Tibial artery (tissue), 4 donors: ENCODE results near the gene ANKRD40.
"Not testable (repeated sequence)": the region's sequence is repeated elsewhere in the genome, so short reads cannot be mapped to it uniquely, and the experiment has no call there.

Experiments
- DNase-seq, 2 donors: peaks; one replicate each; pipeline ENCODE4 v3.0.0-alpha.2; 2019
- H3K27ac ChIP-seq, 2 donors: fragments of 200-600 bp; sonication (generic) in 1 of 2; 1 replicate in 1 of 2; 2 replicates in 1 of 2; pipeline ENCODE4 v1.5.1; 2018 to 2019; ENCODE audit warnings: mild to moderate bottlenecking in 1 of 2
- H3K27me3 ChIP-seq, 2 donors: fragments of 200-600 bp; sonication (generic) in 1 of 2; one replicate each; pipeline versions ENCODE4 v1.5.1 to v1.6.0; 2016 to 2019
- H3K36me3 ChIP-seq, 3 donors: fragments of 200-600 bp; sonication (generic) in 2 of 3; one replicate each; pipeline ENCODE4 v1.5.1; 2016 to 2019; ENCODE audit warnings: mild to moderate bottlenecking in 2 of 3
- H3K4me1 ChIP-seq, 4 donors: fragments of 200-600 bp; sonication (generic) in 2 of 4; 1 replicate in 3 of 4; 2 replicates in 1 of 4; pipeline ENCODE4 v1.5.1; 2016 to 2019
- H3K4me3 ChIP-seq, 2 donors: fragments of 200-600 bp; sonication (generic) in 1 of 2; 1 replicate in 1 of 2; 2 replicates in 1 of 2; pipeline ENCODE4 v1.5.1; 2018 to 2019; ENCODE audit warnings: mild to moderate bottlenecking in 2 of 2
- H3K9me3 ChIP-seq, 3 donors: fragments of 200-600 bp; sonication (generic) in 1 of 3; one replicate each; pipeline ENCODE4 v1.5.1; 2016 to 2019
- CTCF ChIP-seq, 2 experiments: fragments of 200-600 bp in 1 of 2; fragments of 450-650 bp in 1 of 2; IDR thresholded peaks; one replicate each; pipeline ENCODE4 v1.5.1; 2017 to 2019; ENCODE audit warnings: antibody characterized with exemption in 2 of 2, mild to moderate bottlenecking in 1 of 2, moderate library complexity in 1 of 2
- intact Hi-C: fragments of 100-400 bp; cut with DNase I; formaldehyde crosslinking; loops from one replicate; pipeline ENCODE4 v1.15.0; 2023; ENCODE audit warnings: low total_unique reads

Gene ANKRD40

GRCh38 chr17:50683434-50684287, 24.1 kb downstream of the ANKRD40 start:
- peaks cover 3 to 39% (median 20%) of the 10 kb centered on the region in 4 donors for H3K4me1 ChIP-seq
- intact Hi-C loops: loop anchor here (10.0 kb wide), 2 partner anchors 49 to 199 kb away; partner anchors contain the start of gene ABCC3

GRCh38 chr17:50682938-50683337, 24.8 kb downstream of the ANKRD40 start:
- intact Hi-C loops: loop anchor here (10.0 kb wide), 2 partner anchors 48 to 198 kb away; partner anchors contain the start of gene ABCC3
- Histone ChIP-seq H3K36me3 (peaks cover 0 to 7% (median 0%) of the 10 kb centered on the region in 3 donors), H3K4me1 (peaks cover 3 to 34% (median 20%) of the 10 kb centered on the region in 4 donors), H3K9me3 (no peaks in the 10 kb centered on the region), H3K27ac (no peak overlapping the region), H3K27me3 (no peaks in the 10 kb centered on the region), H3K4me3 (no peak overlapping the region)
- DNase-seq: peak in 1 of 2 donors; percentile 29
- TF ChIP-seq CTCF (IDR thresholded peaks at IDR 0.05): no peak

More at GRCh38 chr17:50683434-50684287, 24.1 kb downstream of the ANKRD40 start:
- Histone ChIP-seq H3K4me3 (no peak overlapping the region), H3K36me3 (no peaks in the 10 kb centered on the region), H3K27me3 (no peaks in the 10 kb centered on the region), H3K9me3 (no peaks in the 10 kb centered on the region), H3K27ac (no peak overlapping the region)
- no peak for TF ChIP-seq CTCF (IDR thresholded peaks at IDR 0.05)
- DNase-seq: peak in 1 of 2 donors; percentile 63

GRCh38 chr17:50682441-50682840, 25.3 kb downstream of the ANKRD40 start:
- H3K27ac ChIP-seq: no peak overlapping the region
- peaks cover 3 to 29% (median 17%) of the 10 kb centered on the region in 4 donors for H3K4me1 ChIP-seq
- peaks cover 0 to 11% (median 0%) of the 10 kb centered on the region in 3 donors for H3K36me3 ChIP-seq
- H3K27me3 ChIP-seq: no peaks in the 10 kb centered on the region
- no peaks in the 10 kb centered on the region for H3K9me3 ChIP-seq
- DNase-seq: peak in 1 of 2 donors; percentile 25
- H3K4me3 ChIP-seq: no peak overlapping the region
- TF ChIP-seq CTCF (IDR thresholded peaks at IDR 0.05): no peak
- intact Hi-C loops: loop anchor here (10.0 kb wide), 2 partner anchors 48 to 198 kb away; partner anchors contain the start of gene ABCC3

GRCh38 chr17:50681263-50682200, 26.2 kb downstream of the ANKRD40 start:
- TF ChIP-seq CTCF (IDR thresholded peaks at IDR 0.05): peak; percentile 53 to 72
- intact Hi-C loops: loop anchor here (10.0 kb wide), 2 partner anchors 47 to 197 kb away; partner anchors contain the start of gene ABCC3
- Histone ChIP-seq H3K9me3 (no peaks in the 10 kb centered on the region), H3K27me3 (no peaks in the 10 kb centered on the region), H3K4me1 (peaks cover 0 to 20% (median 9%) of the 10 kb centered on the region in 4 donors), H3K27ac (no peak overlapping the region), H3K4me3 (no peak overlapping the region), H3K36me3 (peaks cover 0 to 11% (median 0%) of the 10 kb centered on the region in 3 donors)
- peak; percentile 59 to 70 for DNase-seq

GRCh38 chr17:50680543-50681262, 27.0 kb downstream of the ANKRD40 start:
- not testable (repeated sequence) for H3K27ac ChIP-seq, H3K27me3 ChIP-seq, H3K4me3 ChIP-seq, H3K9me3 ChIP-seq
- H3K36me3 ChIP-seq: peaks cover 0 to 17% (median 0%) of the 10 kb centered on the region in 3 donors
- peaks cover 0 to 11% (median 2%) of the 10 kb centered on the region in 4 donors for H3K4me1 ChIP-seq
- peak in 1 of 2 donors; percentile 53 for DNase-seq
- intact Hi-C loops: loop anchor here (10.0 kb wide), 2 partner anchors 46 to 196 kb away; partner anchors contain the start of gene ABCC3
